Endodermal cell (in vitro differentiated cells): ENCODE data around the gene TRAPPC3. TPM values are rescaled to one million over a fixed set of nuclear protein-coding genes. Genes with fewer than 3 reads are reported as not detected.

Experiments used
- DNase-seq: peaks from one replicate; pipeline ENCODE4 v3.0.0-alpha.2; 2017
- H3K27ac ChIP-seq: 2 replicates; pipeline ENCODE4 v1.5.1; 2013; ENCODE audit warnings: mild to moderate bottlenecking, low read depth, low read length, moderate library complexity
- H3K27me3 ChIP-seq: 2 replicates; pipeline ENCODE4 v1.6.1; 2013; ENCODE audit warnings: mild to moderate bottlenecking, low read length, moderate library complexity; ENCODE audit not compliant: insufficient read depth, control insufficient read depth, poor library complexity, severe bottlenecking
- H3K36me3 ChIP-seq: 2 replicates; pipeline ENCODE4 v1.7.0; 2013; ENCODE audit warnings: mild to moderate bottlenecking, low read length, moderate library complexity; ENCODE audit not compliant: control insufficient read depth, insufficient read depth
- H3K4me1 ChIP-seq: one replicate; pipeline ENCODE4 v1.7.0; 2013; ENCODE audit warnings: low read length; ENCODE audit not compliant: control insufficient read depth, insufficient read depth
- H3K4me3 ChIP-seq: 2 replicates; pipeline ENCODE4 v1.5.1; 2013; ENCODE audit warnings: mild to moderate bottlenecking, low read length, moderate library complexity
- H3K9ac ChIP-seq: 2 replicates; pipeline ENCODE4 v1.6.1; 2013; ENCODE audit warnings: mild to moderate bottlenecking, low read length, moderate library complexity; ENCODE audit not compliant: poor library complexity, severe bottlenecking; ENCODE audit errors: extremely low read depth
- H3K9me3 ChIP-seq: 2 replicates; pipeline ENCODE4 v1.6.1; 2013; ENCODE audit warnings: mild to moderate bottlenecking, low read length, moderate library complexity; ENCODE audit not compliant: control insufficient read depth
- H3K27ac Mint-ChIP-seq: 2 replicates; pipeline ENCODE4 v1.8.0; 2020; ENCODE audit warnings: mixed read lengths
- H3K27me3 Mint-ChIP-seq: 2 replicates; pipeline ENCODE4 v1.8.0; 2021; ENCODE audit warnings: mild to moderate bottlenecking, mixed read lengths; ENCODE audit not compliant: insufficient read depth
- H3K36me3 Mint-ChIP-seq: 2 replicates; pipeline ENCODE4 v1.8.0; 2020; ENCODE audit warnings: low read depth, mixed read lengths
- H3K4me1 Mint-ChIP-seq: 2 replicates; pipeline ENCODE4 v1.8.0; 2020; ENCODE audit warnings: mixed read lengths
- H3K4me3 Mint-ChIP-seq: 2 replicates; pipeline ENCODE4 v1.8.0; 2020; ENCODE audit warnings: mild to moderate bottlenecking, moderate library complexity, mixed read lengths
- H3K9me3 Mint-ChIP-seq: 2 replicates; pipeline ENCODE4 v1.8.0; 2020; ENCODE audit warnings: mild to moderate bottlenecking, mixed read lengths
- WGBS, 2 experiments: methylation state at CpG; one replicate each; pipeline versions ENCODE4 v1.1.5 to v1.1.7; 2013; ENCODE audit warnings: missing lambda C conversion rate in 2 of 2, mixed read lengths in 1 of 2; ENCODE audit not compliant: insufficient coverage in 1 of 2, insufficient read length in 1 of 2; 5-methylcytosine and 5-hydroxymethylcytosine counted together
- total RNA-seq, 2 donors: library from RNA; stranded (reverse); fragmentation: NEBNext Ultra II Directional in 1 of 2; extraction: Animal tissue kit (Norgen Biotek cat#: 25700) in 1 of 2; gene quantifications; 2 replicates in 1 of 2; 3 replicates in 1 of 2; pipeline ENCODE4 v1.2.1, GENCODE V29; 2021
- TF ChIP-seq, protein P1 (sequence below): fragments of 200-600 bp; sonication (generic); conservative IDR thresholded peaks from 2 replicates; pipeline ENCODE4 v1.5.0; 2021; ENCODE audit warnings: antibody characterized with exemption, mild to moderate bottlenecking

The TRAPPC3 gene
- total RNA-seq, 2 donors from 2014 or later = 61.5 to 79.9 TPM

DNA sequence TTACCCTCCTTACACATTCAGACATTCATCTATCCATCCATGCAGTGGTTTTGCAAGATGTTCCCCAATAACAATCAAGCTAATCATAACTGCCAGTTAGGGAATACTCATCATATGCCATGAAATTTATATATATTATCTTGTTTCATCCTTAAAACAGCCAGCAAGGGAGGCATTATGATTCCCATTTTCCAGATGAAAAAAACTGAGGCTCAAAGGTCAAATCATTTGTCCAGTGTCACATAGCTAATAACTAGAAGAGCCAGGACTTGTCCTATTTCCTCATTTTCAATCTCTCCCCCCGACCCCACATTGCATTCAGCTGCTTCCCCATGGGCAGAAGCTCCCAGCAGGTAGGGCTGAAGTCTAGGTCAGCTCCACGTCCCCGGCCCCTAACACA is 17.3 kb downstream of the TRAPPC3 start:
- TF ChIP-seq, protein P1, sequence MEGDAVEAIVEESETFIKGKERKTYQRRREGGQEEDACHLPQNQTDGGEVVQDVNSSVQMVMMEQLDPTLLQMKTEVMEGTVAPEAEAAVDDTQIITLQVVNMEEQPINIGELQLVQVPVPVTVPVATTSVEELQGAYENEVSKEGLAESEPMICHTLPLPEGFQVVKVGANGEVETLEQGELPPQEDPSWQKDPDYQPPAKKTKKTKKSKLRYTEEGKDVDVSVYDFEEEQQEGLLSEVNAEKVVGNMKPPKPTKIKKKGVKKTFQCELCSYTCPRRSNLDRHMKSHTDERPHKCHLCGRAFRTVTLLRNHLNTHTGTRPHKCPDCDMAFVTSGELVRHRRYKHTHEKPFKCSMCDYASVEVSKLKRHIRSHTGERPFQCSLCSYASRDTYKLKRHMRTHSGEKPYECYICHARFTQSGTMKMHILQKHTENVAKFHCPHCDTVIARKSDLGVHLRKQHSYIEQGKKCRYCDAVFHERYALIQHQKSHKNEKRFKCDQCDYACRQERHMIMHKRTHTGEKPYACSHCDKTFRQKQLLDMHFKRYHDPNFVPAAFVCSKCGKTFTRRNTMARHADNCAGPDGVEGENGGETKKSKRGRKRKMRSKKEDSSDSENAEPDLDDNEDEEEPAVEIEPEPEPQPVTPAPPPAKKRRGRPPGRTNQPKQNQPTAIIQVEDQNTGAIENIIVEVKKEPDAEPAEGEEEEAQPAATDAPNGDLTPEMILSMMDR = no peak
- Histone ChIP-seq H3K4me3 (no peak overlapping the region), H3K36me3 (peaks cover 10% of the 10 kb centered on the region), H3K4me1 (no peaks in the 10 kb centered on the region), H3K9ac (no peak overlapping the region), H3K27ac (no peak overlapping the region), H3K27me3 (no peaks in the 10 kb centered on the region), H3K9me3 (no peaks in the 10 kb centered on the region)
- WGBS, 2 experiments = 93 to 100% methylated on average over 2 to 3 of the region's 3 CpGs
- no peak for DNase-seq
- H3K4me3 Mint-ChIP-seq = no peak overlapping the region
- no peaks in the 10 kb centered on the region for H3K9me3 Mint-ChIP-seq
- no peaks in the 10 kb centered on the region for H3K4me1 Mint-ChIP-seq
- H3K27me3 Mint-ChIP-seq = peaks cover 3% of the 10 kb centered on the region
- peaks cover 9% of the 10 kb centered on the region for H3K36me3 Mint-ChIP-seq
- no peak overlapping the region for H3K27ac Mint-ChIP-seq

DNA sequence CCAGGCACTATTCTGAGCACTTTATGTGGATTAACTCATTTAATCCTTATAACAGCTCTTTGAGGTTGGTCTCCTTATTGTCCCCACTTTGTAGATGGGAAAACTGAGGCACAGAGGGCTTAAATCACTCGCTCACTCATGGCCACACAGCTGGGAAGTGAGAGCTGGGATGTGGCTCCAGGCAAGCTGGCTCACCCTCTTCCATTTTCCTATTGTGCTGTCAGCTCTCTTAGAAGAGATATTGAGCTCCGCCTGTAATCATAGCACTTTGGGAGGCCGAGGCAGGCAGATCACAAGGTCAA is 20.4 kb downstream of the TRAPPC3 start:
- WGBS, 2 experiments = 78 to 96% methylated on average over 3 of the region's 3 CpGs

DNA sequence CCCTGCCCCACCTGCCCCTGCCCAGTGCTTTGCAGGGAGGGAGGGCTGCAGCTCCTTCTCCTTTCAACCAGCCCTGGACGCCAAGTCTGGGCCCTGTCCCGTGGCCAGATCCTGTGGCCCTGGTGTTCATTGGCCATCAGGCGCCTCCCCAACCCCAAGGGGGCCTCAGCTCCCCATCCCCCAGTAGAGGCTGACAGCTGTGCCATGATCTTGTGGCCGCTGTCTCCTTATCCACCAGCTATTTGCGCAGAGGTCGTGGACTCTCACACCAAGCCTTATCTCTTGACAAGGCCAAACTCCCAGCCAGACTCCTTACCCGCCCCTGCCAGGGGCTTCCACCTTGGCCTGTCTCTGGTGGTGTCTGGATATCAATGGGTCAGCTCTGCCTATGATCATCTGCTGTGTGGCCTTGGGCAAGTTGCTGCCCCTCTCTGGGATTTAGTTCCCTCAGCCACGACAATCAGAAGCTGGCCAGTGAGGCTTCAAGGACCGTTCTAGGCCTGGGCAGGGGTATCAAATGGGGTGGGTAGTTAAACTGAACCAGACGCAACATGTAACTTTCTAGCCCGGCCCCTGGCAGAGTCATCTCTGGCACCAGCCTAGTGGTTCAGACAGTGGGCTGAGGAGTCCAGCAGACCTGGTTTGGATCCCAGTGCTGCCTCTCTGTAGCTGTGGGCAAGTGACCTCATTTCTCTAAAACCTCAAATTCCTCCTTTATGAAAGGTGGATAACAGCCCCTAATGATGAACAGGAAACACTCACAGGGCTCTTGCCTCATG is 21.0 kb downstream of the TRAPPC3 start:
- H3K27me3 ChIP-seq = peaks cover 35% of the 10 kb centered on the region
- Mint-ChIP-seq H3K27me3 (peaks cover 30% of the 10 kb centered on the region), H3K36me3 (no peaks in the 10 kb centered on the region), H3K9me3 (no peaks in the 10 kb centered on the region), H3K27ac (no peak overlapping the region), H3K4me3 (no peak overlapping the region), H3K4me1 (no peaks in the 10 kb centered on the region)
- no peak overlapping the region for H3K27ac ChIP-seq
- 91 to 92% methylated on average over 7 to 11 of the region's 11 CpGs for WGBS, 2 experiments
- H3K9ac ChIP-seq = no peak overlapping the region
- TF ChIP-seq, protein P1 = no peak
- no peaks in the 10 kb centered on the region for H3K36me3 ChIP-seq
- no peak overlapping the region for H3K4me3 ChIP-seq
- H3K4me1 ChIP-seq = no peaks in the 10 kb centered on the region
- DNase-seq = no peak
- no peaks in the 10 kb centered on the region for H3K9me3 ChIP-seq

More for the DNA sequence above, 20.4 kb downstream of the TRAPPC3 start:
- DNase-seq = no peak
- Mint-ChIP-seq H3K36me3 (no peaks in the 10 kb centered on the region), H3K27ac (no peak overlapping the region), H3K27me3 (peaks cover 25% of the 10 kb centered on the region), H3K4me1 (no peaks in the 10 kb centered on the region), H3K4me3 (no peak overlapping the region), H3K9me3 (no peaks in the 10 kb centered on the region)
- H3K4me3 ChIP-seq = no peak overlapping the region
- H3K9me3 ChIP-seq = no peaks in the 10 kb centered on the region
- no peaks in the 10 kb centered on the region for H3K4me1 ChIP-seq
- H3K27me3 ChIP-seq = peaks cover 29% of the 10 kb centered on the region
- TF ChIP-seq, protein P1 = no peak
- no peak overlapping the region for H3K9ac ChIP-seq
- no peaks in the 10 kb centered on the region for H3K36me3 ChIP-seq
- no peak overlapping the region for H3K27ac ChIP-seq
